ENCODE results near the gene COL18A1. TPM values are rescaled to one million over a fixed set of nuclear protein-coding genes. Genes with fewer than 3 reads are reported as not detected.
A peak's percentile ranks its signal among the peaks of the same experiment; 100 is the strongest.

The COL18A1 gene
- total and polyA plus RNA-seq, 2 donors from 2014 or later, result 150 to 316 TPM

GRCh38 chr21:45443595-45444181, 38.7 kb downstream of the COL18A1 start:
- Histone ChIP-seq H3K36me3 (ENCODE audit: control insufficient read depth in 2 of 3, insufficient read depth in 3 of 3, low read length in 3 of 3) (peaks cover 0 to 7% (median 5%) of the 10 kb centered on the region in 3 donors), H3K9me3 (ENCODE audit: control insufficient read depth in 2 of 3, insufficient read depth in 1 of 3, low read length in 3 of 3) (peaks cover 0 to 3% (median 2%) of the 10 kb centered on the region in 3 donors), H3K27ac (ENCODE audit: low read depth in 2 of 2, low read length in 2 of 2) (no peak overlapping the region), H3K27me3 (ENCODE audit: control insufficient read depth, insufficient read depth, low read length) (no peaks in the 10 kb centered on the region), H3K9ac (ENCODE audit: low read length in 3 of 3) (no peak overlapping the region), H3K4me3 (ENCODE audit: low read length in 3 of 3) (no peak overlapping the region), H3K4me1 (ENCODE audit: control insufficient read depth in 2 of 3, insufficient read depth in 2 of 3, low read depth in 1 of 3, low read length in 3 of 3) (peaks cover 0 to 11% (median 6%) of the 10 kb centered on the region in 3 donors)
- no peak for TF ChIP-seq CTCF (IDR thresholded peaks at IDR 0.05; ENCODE audit: borderline replicate concordance, extremely low read depth, insufficient read depth)
- FAIRE-seq (no peak), DNase-seq (peak in 1 of 5 donors; percentile 67)
- intact Hi-C loops (cut with DNase I), result loop anchor here (5.0 kb wide), 1 partner anchor 151 kb away; no protein-coding TSS in a partner anchor

- intact Hi-C loops (cut with DNase I), result loop anchor here (5.0 kb wide), 1 partner anchor 152 kb away; no protein-coding TSS in a partner anchor
- no peak overlapping the region for H3K9ac ChIP-seq (ENCODE audit: low read length in 3 of 3)
- peaks cover 0 to 6% (median 4%) of the 10 kb centered on the region in 3 donors for H3K4me1 ChIP-seq (ENCODE audit: control insufficient read depth in 2 of 3, insufficient read depth in 2 of 3, low read depth in 1 of 3, low read length in 3 of 3)
Observed at GRCh38 chr21:45444385-45444784, 39.4 kb downstream of the COL18A1 start.

GRCh38 chr21:45445369-45445768, 40.4 kb downstream of the COL18A1 start:
- H3K27ac ChIP-seq (ENCODE audit: low read depth in 2 of 2, low read length in 2 of 2), result no peak overlapping the region
- no peaks in the 10 kb centered on the region for H3K27me3 ChIP-seq (ENCODE audit: control insufficient read depth, insufficient read depth, low read length)
- TF ChIP-seq CTCF (IDR thresholded peaks at IDR 0.05; ENCODE audit: borderline replicate concordance, extremely low read depth, insufficient read depth), result no peak
- no peak for FAIRE-seq
- intact Hi-C loops (cut with DNase I), result no loop called here
- H3K9me3 ChIP-seq (ENCODE audit: control insufficient read depth in 2 of 3, insufficient read depth in 1 of 3, low read length in 3 of 3), result peaks cover 0 to 3% (median 2%) of the 10 kb centered on the region in 3 donors
- H3K36me3 ChIP-seq (ENCODE audit: control insufficient read depth in 2 of 3, insufficient read depth in 3 of 3, low read length in 3 of 3), result peaks cover 0 to 7% (median 5%) of the 10 kb centered on the region in 3 donors
- peaks cover 0 to 6% (median 5%) of the 10 kb centered on the region in 3 donors for H3K4me1 ChIP-seq (ENCODE audit: control insufficient read depth in 2 of 3, insufficient read depth in 2 of 3, low read depth in 1 of 3, low read length in 3 of 3)
- no peak overlapping the region for H3K9ac ChIP-seq (ENCODE audit: low read length in 3 of 3)
- DNase-seq, result no peak
- H3K4me3 ChIP-seq (ENCODE audit: low read length in 3 of 3), result no peak overlapping the region

More at GRCh38 chr21:45444385-45444784, 39.4 kb downstream of the COL18A1 start:
- no peak for FAIRE-seq
- no peak overlapping the region for H3K27ac ChIP-seq (ENCODE audit: low read depth in 2 of 2, low read length in 2 of 2)
- no peak overlapping the region for H3K4me3 ChIP-seq (ENCODE audit: low read length in 3 of 3)
- DNase-seq, result peak in 1 of 5 donors; percentile 61
- TF ChIP-seq CTCF (IDR thresholded peaks at IDR 0.05; ENCODE audit: borderline replicate concordance, extremely low read depth, insufficient read depth), result no peak
- peaks cover 0 to 3% (median 2%) of the 10 kb centered on the region in 3 donors for H3K9me3 ChIP-seq (ENCODE audit: control insufficient read depth in 2 of 3, insufficient read depth in 1 of 3, low read length in 3 of 3)
- peaks cover 0 to 7% (median 5%) of the 10 kb centered on the region in 3 donors for H3K36me3 ChIP-seq (ENCODE audit: control insufficient read depth in 2 of 3, insufficient read depth in 3 of 3, low read length in 3 of 3)
- no peaks in the 10 kb centered on the region for H3K27me3 ChIP-seq (ENCODE audit: control insufficient read depth, insufficient read depth, low read length)

All from kidney (tissue), 14 donors.